ENCODE results near the gene YPEL5. TPM values are rescaled to one million over a fixed set of nuclear protein-coding genes. Genes with fewer than 3 reads are reported as not detected.

The YPEL5 gene
- total RNA-seq, 2 experiments from 2014 or later, result 28.4 to 33.3 TPM

Other genes with a start within 250 kb of the YPEL5 start
- not detected for gene ALK, start 225.4 kb upstream of the YPEL5 start, total RNA-seq
- 10 to 100 TPM; 71.4 to 75.3 TPM for gene LBH, start 84.5 kb downstream of the YPEL5 start, total RNA-seq

Data from activated naive CD4-positive, alpha-beta T cell treated with anti-CD3 and anti-CD28 coated beads for 36 hours (primary cell).